Mesothelial cell of epicardium (in vitro differentiated cells): ENCODE measurements around the gene PLK1. TPM values are rescaled to one million over a fixed set of nuclear protein-coding genes. Genes with fewer than 3 reads are reported as not detected.

Experiments
- DNase-seq, 2 experiments: peaks; one replicate each; pipeline ENCODE4 v3.0.0; 2021; ENCODE audit warnings: low spot score in 2 of 2; ENCODE audit not compliant: unreplicated experiment in 2 of 2
- H3K27ac Mint-ChIP-seq: 2 replicates; pipeline ENCODE4 v1.8.0; 2021; ENCODE audit warnings: mixed read lengths
- H3K27me3 Mint-ChIP-seq: 2 replicates; pipeline ENCODE4 v1.8.0; 2021; ENCODE audit warnings: low read depth, mixed read lengths
- H3K36me3 Mint-ChIP-seq: 2 replicates; pipeline ENCODE4 v1.8.0; 2021; ENCODE audit warnings: mixed read lengths
- H3K4me1 Mint-ChIP-seq: 2 replicates; pipeline ENCODE4 v1.8.0; 2021; ENCODE audit warnings: mixed read lengths
- H3K4me3 Mint-ChIP-seq: 2 replicates; pipeline ENCODE4 v1.8.0; 2021; ENCODE audit warnings: mild to moderate bottlenecking, moderate library complexity, mixed read lengths
- H3K9me3 Mint-ChIP-seq: 2 replicates; pipeline ENCODE4 v1.8.0; 2021; ENCODE audit warnings: mixed read lengths
- total RNA-seq: library from RNA; stranded (reverse); gene quantifications from 3 replicates; pipeline ENCODE4 v1.2.1, GENCODE V29; 2021
- TF ChIP-seq, protein P1 (sequence below): fragments of 200-600 bp; sonication (generic); IDR thresholded peaks from one replicate; pipeline ENCODE4 v1.5.0; 2021; ENCODE audit warnings: antibody characterized with exemption; ENCODE audit not compliant: unreplicated experiment

PLK1 gene
- total RNA-seq, 1 donor from 2014 or later: 23.8 TPM

DNA sequence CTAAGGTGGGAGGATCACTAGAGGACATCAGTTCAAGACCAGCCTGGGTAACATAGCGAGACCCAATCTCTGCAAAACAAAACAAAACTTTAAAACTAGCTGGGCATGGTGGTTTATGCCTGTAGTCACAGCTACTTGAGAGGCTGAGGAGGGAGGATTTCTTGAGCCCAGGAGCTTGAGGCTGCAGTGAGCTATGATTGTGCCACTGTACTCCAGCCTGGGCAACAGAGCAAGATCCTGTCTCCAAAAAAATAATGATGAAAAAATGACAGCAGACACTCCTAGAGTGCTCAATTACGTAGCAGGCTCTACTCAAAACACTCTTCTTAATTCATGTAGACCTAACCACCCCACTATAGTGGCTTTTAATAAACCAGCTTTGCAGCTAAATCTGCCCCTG is 21.4 kb downstream of the PLK1 start:
- no peak for DNase-seq
- peaks cover 5% of the 10 kb centered on the region for H3K27me3 Mint-ChIP-seq
- no peak overlapping the region for H3K4me3 Mint-ChIP-seq
- H3K4me1 Mint-ChIP-seq: peaks cover 1% of the 10 kb centered on the region
- TF ChIP-seq, protein P1, sequence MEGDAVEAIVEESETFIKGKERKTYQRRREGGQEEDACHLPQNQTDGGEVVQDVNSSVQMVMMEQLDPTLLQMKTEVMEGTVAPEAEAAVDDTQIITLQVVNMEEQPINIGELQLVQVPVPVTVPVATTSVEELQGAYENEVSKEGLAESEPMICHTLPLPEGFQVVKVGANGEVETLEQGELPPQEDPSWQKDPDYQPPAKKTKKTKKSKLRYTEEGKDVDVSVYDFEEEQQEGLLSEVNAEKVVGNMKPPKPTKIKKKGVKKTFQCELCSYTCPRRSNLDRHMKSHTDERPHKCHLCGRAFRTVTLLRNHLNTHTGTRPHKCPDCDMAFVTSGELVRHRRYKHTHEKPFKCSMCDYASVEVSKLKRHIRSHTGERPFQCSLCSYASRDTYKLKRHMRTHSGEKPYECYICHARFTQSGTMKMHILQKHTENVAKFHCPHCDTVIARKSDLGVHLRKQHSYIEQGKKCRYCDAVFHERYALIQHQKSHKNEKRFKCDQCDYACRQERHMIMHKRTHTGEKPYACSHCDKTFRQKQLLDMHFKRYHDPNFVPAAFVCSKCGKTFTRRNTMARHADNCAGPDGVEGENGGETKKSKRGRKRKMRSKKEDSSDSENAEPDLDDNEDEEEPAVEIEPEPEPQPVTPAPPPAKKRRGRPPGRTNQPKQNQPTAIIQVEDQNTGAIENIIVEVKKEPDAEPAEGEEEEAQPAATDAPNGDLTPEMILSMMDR: no peak
- H3K27ac Mint-ChIP-seq: no peak overlapping the region
- H3K9me3 Mint-ChIP-seq: peaks cover 8% of the 10 kb centered on the region
- H3K36me3 Mint-ChIP-seq: no peaks in the 10 kb centered on the region

DNA sequence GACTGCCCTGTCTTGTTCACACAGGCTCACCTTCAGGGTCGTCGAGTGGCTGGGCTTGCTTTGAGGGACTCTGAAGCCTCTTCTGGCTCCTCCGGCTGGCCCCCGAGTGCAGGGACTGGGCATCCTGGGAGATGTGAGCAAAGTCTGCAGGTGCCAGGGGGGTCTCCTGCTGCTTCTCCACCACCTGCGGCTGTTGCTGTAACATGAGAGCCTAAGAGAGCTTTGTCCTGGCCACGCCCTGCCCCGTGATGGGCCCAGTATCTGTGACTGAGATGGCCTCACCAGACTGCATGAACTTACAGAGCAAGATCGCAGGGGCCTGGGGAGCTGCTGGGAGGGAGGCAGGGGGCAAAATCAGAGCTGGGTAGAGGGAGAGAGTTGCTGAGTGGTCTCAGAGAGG is 21.8 kb downstream of the PLK1 start:
- no peak overlapping the region for H3K27ac Mint-ChIP-seq

DNA sequence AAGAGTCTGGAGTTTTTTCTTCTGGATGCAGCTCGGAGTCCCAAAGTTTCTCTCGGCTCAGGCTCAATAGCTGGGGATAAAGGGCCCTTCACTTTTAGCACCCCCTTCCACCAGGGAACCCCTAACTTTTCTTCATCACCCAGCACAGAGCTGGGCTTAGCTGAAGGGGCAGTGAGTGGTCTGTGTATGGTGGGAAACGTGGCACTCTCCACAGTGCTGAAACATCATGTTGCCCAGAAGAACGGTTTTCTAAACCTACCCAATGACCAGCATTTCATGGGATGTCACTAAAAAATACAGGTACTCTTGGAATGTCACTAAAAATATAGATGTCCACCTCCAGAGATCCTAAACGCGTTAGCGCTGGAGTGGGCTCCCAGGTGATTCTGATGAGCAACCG is 22.4 kb downstream of the PLK1 start:
- no peak for DNase-seq
- Mint-ChIP-seq H3K4me3 (no peak overlapping the region), H3K36me3 (no peaks in the 10 kb centered on the region), H3K27ac (no peak overlapping the region), H3K27me3 (peaks cover 5% of the 10 kb centered on the region), H3K4me1 (no peaks in the 10 kb centered on the region), H3K9me3 (peaks cover 8% of the 10 kb centered on the region)
- TF ChIP-seq, protein P1: no peak

More for the DNA sequence above, 21.8 kb downstream of the PLK1 start:
- Mint-ChIP-seq H3K9me3 (peaks cover 8% of the 10 kb centered on the region), H3K4me1 (no peaks in the 10 kb centered on the region), H3K36me3 (no peaks in the 10 kb centered on the region), H3K4me3 (no peak overlapping the region), H3K27me3 (peaks cover 5% of the 10 kb centered on the region)
- no peak for DNase-seq
- TF ChIP-seq, protein P1: no peak

DNA sequence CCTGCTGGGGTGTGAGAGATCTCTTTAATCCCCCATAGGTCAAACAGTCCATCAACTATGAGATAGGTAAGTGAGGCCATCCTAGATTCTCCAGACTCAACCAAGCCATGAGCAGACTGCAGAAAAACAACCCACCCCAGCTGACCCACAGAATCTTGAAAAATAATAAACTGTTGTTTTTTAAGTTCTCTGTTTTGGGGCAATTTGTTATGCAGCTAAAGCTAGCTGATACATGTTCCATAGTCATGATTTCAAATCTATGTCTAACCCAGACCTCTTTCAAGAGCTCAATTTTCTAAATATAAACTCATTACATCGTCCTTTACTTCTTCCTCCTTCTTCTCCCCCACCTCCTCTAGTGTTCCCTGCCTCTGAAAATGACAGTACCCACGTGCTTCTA is 24.3 kb downstream of the PLK1 start:
- no peak for DNase-seq
- Mint-ChIP-seq H3K27me3 (peaks cover 7% of the 10 kb centered on the region), H3K36me3 (no peaks in the 10 kb centered on the region), H3K4me1 (no peaks in the 10 kb centered on the region), H3K9me3 (peaks cover 8% of the 10 kb centered on the region), H3K4me3 (no peak overlapping the region), H3K27ac (no peak overlapping the region)
- TF ChIP-seq, protein P1: no peak

DNA sequence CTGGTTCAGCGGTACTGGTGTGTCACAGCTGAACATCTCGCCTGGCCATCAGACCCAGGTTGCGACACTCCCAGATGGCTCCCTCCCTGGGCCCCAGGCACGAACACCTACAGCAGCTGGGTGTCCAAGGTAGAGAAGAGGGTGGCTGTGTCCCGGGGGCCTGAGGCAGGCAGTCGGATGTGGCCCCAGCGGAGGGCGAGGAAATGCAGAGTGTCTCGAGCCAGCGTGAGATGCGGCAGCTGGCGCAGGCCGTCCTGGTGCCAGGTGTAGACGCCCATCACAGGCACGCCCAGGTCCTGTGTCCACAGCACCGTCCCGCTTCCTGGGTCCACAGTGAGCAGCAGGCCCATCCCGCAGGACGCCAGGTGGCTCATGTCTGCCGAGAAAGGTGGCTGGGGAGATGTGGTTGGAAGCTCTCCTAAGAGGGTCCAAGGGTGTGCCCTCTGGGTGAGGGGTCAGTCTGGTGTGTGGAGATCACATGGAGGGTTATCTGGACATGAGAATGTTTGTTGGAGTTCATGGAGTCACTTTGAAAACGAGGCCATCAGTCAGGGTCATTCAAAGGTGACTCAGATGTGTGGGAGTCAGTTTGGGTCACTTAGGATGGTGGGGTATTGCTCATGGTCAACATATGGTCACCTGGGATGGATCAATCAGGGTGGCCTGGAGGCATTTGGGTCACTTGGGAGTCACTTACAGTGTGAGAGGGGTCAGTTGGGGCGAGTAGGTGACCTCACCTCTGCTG is 26.3 kb downstream of the PLK1 start:
- no peaks in the 10 kb centered on the region for H3K4me1 Mint-ChIP-seq
- DNase-seq: no peak
- TF ChIP-seq, protein P1: no peak
- H3K9me3 Mint-ChIP-seq: peaks cover 17% of the 10 kb centered on the region
- H3K27me3 Mint-ChIP-seq: peaks cover 16% of the 10 kb centered on the region
- H3K27ac Mint-ChIP-seq: no peak overlapping the region
- no peak overlapping the region for H3K4me3 Mint-ChIP-seq
- H3K36me3 Mint-ChIP-seq: no peaks in the 10 kb centered on the region

DNA sequence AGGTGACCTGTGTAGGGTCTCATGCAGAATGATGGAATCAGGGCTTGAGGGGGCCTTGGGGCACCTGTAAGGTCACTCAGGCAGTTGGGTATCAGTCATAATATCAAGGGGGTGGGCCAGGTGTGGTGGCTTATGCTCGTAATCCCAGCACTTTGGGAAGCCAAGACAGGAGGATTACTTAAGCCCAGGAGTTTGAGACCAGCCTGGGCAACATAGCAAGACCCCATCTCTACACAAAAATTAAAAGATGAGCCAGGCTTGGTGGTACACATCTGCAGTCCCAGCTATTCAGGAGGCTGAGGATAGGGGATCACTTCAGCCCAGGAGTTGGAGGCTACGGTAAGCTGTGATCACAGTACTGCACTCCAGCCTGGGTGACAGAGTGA is 26.8 kb downstream of the PLK1 start:
- DNase-seq: no peak
- Mint-ChIP-seq H3K36me3 (no peaks in the 10 kb centered on the region), H3K27me3 (peaks cover 22% of the 10 kb centered on the region), H3K4me1 (no peaks in the 10 kb centered on the region), H3K9me3 (peaks cover 23% of the 10 kb centered on the region), H3K27ac (no peak overlapping the region), H3K4me3 (no peak overlapping the region)
- TF ChIP-seq, protein P1: no peak
